Activated CD8-positive, alpha-beta T cell treated with anti-CD3 and anti-CD28 coated beads for 36 hours (primary cell): Measurements from ENCODE around the gene EVPLL. TPM values are rescaled to one million over a fixed set of nuclear protein-coding genes. Genes with fewer than 3 reads are reported as not detected.

ENCODE experiments used
- ATAC-seq: fragments of 200-7000 bp; cut with Tn5 transposase; one replicate; pipeline ENCODE4 v1.10.0; 2021; ENCODE audit warnings: mild to moderate bottlenecking, moderate library complexity
- CTCF ChIA-PET: fragments of 350-600 bp; sonication (Branson Sonifier 250); formaldehyde crosslinking; loops from one replicate; lab custom pipeline; 2021; ENCODE audit warnings: antibody characterized with exemption; lab: Charles Lee
- POLR2A ChIA-PET: fragments of 350-600 bp; sonication (Branson Sonifier 250); formaldehyde crosslinking; loops from one replicate; lab custom pipeline; 2021; ENCODE audit warnings: antibody characterized with exemption; lab: Charles Lee
- DNase-seq: peaks from one replicate; pipeline ENCODE4 v3.0.0-alpha.2; 2020
- H3K27ac Mint-ChIP-seq: one replicate; pipeline ENCODE4 v1.8.0; 2021; ENCODE audit warnings: mild to moderate bottlenecking, mixed read lengths
- H3K27me3 Mint-ChIP-seq: one replicate; pipeline ENCODE4 v1.8.0; 2021; ENCODE audit warnings: mixed read lengths
- H3K36me3 Mint-ChIP-seq: one replicate; pipeline ENCODE4 v1.8.0; 2021; ENCODE audit warnings: low read depth, mixed read lengths
- H3K4me1 Mint-ChIP-seq: one replicate; pipeline ENCODE4 v1.8.0; 2021; ENCODE audit warnings: low read depth, mixed read lengths
- H3K4me3 Mint-ChIP-seq: one replicate; pipeline ENCODE4 v1.8.0; 2021; ENCODE audit warnings: mild to moderate bottlenecking, moderate library complexity, mixed read lengths
- H3K9me3 Mint-ChIP-seq: one replicate; pipeline ENCODE4 v1.8.0; 2021; ENCODE audit warnings: mixed read lengths
- CTCF ChIP-seq: fragments of 200-600 bp; IDR thresholded peaks from one replicate; pipeline ENCODE4 v1.8.0; 2022; ENCODE audit warnings: antibody characterized with exemption, mild to moderate bottlenecking
- intact Hi-C: fragments of 100-400 bp; cut with micrococcal nuclease; formaldehyde crosslinking; loops from one replicate; pipeline ENCODE4 v1.10.0; 2022
- total RNA-seq, 2 experiments: library from RNA; stranded (reverse); gene quantifications; one replicate each; pipeline ENCODE4 v1.2.3, GENCODE V29; 2021

EVPLL gene
- total RNA-seq, 2 experiments from 2014 or later: not detected

DNA sequence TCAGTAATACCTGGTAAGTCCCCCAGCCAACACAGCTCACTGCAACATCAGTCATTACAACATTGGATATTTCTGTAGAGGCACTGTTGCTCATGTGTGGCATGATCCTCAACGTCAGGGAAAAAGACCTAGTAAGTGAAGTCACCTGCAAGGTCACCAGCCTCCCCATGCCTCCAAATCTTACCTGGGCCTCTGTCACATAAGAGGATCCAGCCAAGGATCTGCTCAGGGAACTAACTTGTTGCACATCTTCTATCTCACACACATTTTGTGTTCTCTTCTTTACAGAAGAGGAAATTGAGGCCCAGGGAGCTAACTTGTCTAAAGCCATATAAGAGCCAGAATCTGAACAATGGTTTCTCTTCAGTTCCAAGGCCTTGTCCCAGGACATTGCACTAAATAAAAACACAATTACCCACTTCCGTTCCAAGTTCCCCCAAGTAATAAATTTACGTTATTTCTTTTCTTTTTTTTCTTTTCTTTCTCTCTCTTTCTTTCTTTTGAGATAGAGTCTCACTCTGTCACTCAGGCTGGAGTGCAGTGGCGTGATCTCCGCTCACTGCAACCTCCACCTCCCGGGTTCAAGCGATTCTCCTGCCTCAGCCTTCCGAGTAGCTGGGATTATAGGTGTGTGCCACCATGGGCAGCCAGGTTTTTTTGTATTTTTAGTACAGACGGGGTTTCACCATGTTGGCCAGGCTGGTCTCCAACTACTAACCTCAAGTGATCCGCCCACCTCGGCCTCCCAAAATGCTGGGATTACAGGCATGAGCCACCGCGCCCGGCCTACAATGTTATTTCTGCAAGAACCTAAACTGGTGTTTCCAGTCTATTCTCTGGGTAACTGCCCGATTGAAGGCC is 15.5 kb upstream of the EVPLL start:
- intact Hi-C loops: no loop called here
- Mint-ChIP-seq H3K36me3 (peaks cover 4% of the 10 kb centered on the region), H3K9me3 (no peaks in the 10 kb centered on the region), H3K27ac (peak overlapping the region; percentile 61), H3K27me3 (no peaks in the 10 kb centered on the region), H3K4me1 (peaks cover 16% of the 10 kb centered on the region), H3K4me3 (peak overlapping the region; percentile 86)
- ATAC-seq (no peak), DNase-seq (no peak)
- CTCF ChIA-PET: interaction anchor here (1.1 to 1.6 kb wide), 3 partner anchors 10 to 192 kb away, joined by 3 to 5 read pairs (median 5); no protein-coding TSS in a partner anchor
- POLR2A ChIA-PET: interaction anchor here (0.7 to 1.3 kb wide), 4 partner anchors 17 to 677 kb away, joined by 3 read pairs; no protein-coding TSS in a partner anchor
- no peak for TF ChIP-seq CTCF

- Mint-ChIP-seq H3K9me3 (no peaks in the 10 kb centered on the region), H3K27me3 (no peaks in the 10 kb centered on the region), H3K4me1 (peaks cover 16% of the 10 kb centered on the region), H3K4me3 (peak overlapping the region; percentile 86), H3K36me3 (peaks cover 4% of the 10 kb centered on the region), H3K27ac (peak overlapping the region; percentile 61)
- intact Hi-C loops: no loop called here
- TF ChIP-seq CTCF: peak; percentile 30
- ChIA-PET CTCF (interaction anchor here (0.8 to 1.6 kb wide), 4 partner anchors 10 to 193 kb away, joined by 3 to 5 read pairs (median 4); no protein-coding TSS in a partner anchor), POLR2A (interaction anchor here (1.0 to 1.3 kb wide), 4 partner anchors 16 to 50 kb away, joined by 3 to 4 read pairs (median 3); no protein-coding TSS in a partner anchor)
- DNase-seq (peak; percentile 38), ATAC-seq (peak; percentile 2)
Measured at GRCh38 chr17:18362698-18363100, 14.9 kb upstream of the EVPLL start.

GRCh38 chr17:18363101-18364049 is 14.2 kb upstream of the EVPLL start, which contains the start of gene SHMT1:
SHMT1 (minus strand) TSS chr17:18363550; CDS start chr17:18355981, 7,569 bp downstream.
- peaks cover 4% of the 10 kb centered on the region for H3K36me3 Mint-ChIP-seq
- peak within 1 kb of the TSS; percentile 86 for H3K4me3 Mint-ChIP-seq
- peak within 1 kb of the TSS; percentile 83 for H3K27ac Mint-ChIP-seq
- POLR2A ChIA-PET: interaction anchor here (1.0 to 1.3 kb wide), 4 partner anchors 16 to 51 kb away, joined by 3 to 4 read pairs (median 3); no protein-coding TSS in a partner anchor
- CTCF ChIA-PET: interaction anchor here (0.8 to 1.6 kb wide), 4 partner anchors 9 to 193 kb away, joined by 3 to 5 read pairs (median 4); no protein-coding TSS in a partner anchor
- intact Hi-C loops: no loop called here
- no peak for TF ChIP-seq CTCF
- H3K9me3 Mint-ChIP-seq: no peaks in the 10 kb centered on the region
- peak; percentile 100 for ATAC-seq
- DNase-seq: peak; percentile 95
- no peaks in the 10 kb centered on the region for H3K27me3 Mint-ChIP-seq
- H3K4me1 Mint-ChIP-seq: peaks cover 16% of the 10 kb centered on the region

GRCh38 chr17:18364166-18364565 is 13.4 kb upstream of the EVPLL start:
- Mint-ChIP-seq H3K4me3 (no peak overlapping the region), H3K4me1 (peaks cover 16% of the 10 kb centered on the region), H3K36me3 (peaks cover 4% of the 10 kb centered on the region), H3K27me3 (no peaks in the 10 kb centered on the region), H3K27ac (no peak overlapping the region), H3K9me3 (no peaks in the 10 kb centered on the region)
- intact Hi-C loops: no loop called here
- ChIA-PET CTCF (interaction anchor here (1.6 kb wide), 1 partner anchor 8 kb away, joined by 5 read pairs; no protein-coding TSS in a partner anchor), POLR2A (no interaction called here)
- no peak for TF ChIP-seq CTCF
- no peak for ATAC-seq
- DNase-seq: no peak
